Measurements from ENCODE around the gene MMP23B. TPM values are rescaled to one million over a fixed set of nuclear protein-coding genes. Genes with fewer than 3 reads are reported as not detected.

MMP23B gene
- polyA plus RNA-seq, 3 donors: 0.21 to 1.5 (median 0.24) TPM

DNA sequence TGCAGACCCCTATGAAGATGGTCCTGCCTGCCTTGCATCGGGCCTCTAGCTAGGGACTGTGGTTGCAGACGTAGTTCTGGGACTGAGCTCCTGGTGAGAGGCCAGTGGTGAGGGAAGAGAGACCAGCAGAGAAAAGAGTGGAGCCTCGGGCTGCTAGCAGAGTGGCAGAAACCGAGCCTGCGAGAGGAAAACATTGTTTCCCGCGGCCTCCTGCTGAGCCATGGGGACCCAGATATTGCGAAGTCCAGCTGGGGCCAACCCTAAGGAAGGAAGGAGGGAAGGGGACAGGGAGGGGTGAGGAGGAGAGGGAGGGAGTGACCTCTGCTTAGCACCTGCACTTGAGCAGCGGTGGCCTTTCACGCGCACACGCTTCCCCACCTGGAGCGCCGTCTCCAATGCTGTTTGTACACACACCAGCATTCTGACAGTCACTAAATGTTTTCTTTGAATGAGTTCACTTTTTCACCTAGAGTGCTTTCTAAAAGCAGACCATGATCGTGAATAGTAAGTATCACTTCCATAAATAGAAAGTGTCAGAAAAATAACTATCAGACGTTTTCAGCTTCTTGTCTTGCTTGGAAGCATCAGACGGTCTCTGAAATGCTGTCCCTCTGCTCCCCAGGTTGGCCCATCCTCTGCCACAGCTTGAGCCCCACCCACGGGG, 29.5 kb upstream of the MMP23B start:
- Histone ChIP-seq H3K4me3 (replicated peaks in 1 of 3; ENCODE audit: low read depth in 2 of 3, low read length in 3 of 3) (peak overlapping the region in 1 of 3 experiments; percentile 10), H3K9ac (ENCODE audit: insufficient read depth, low read length, poor library complexity, severe bottlenecking) (no peak overlapping the region), H3K4me1 (ENCODE audit: control insufficient read depth in 1 of 2, insufficient read depth in 2 of 2, low read length in 2 of 2) (peaks cover 43 to 68% of the 10 kb centered on the region in 2 donors), H3K27ac (ENCODE audit: low read depth in 1 of 2, low read length in 2 of 2) (no peak overlapping the region), H3K36me3 (replicated peaks in 1 of 2; ENCODE audit: control insufficient read depth in 1 of 2, insufficient read depth in 2 of 2, low read length in 2 of 2) (no peaks in the 10 kb centered on the region), H3K79me2 (ENCODE audit: insufficient read depth, low read length) (no peaks in the 10 kb centered on the region), H3K4me2 (replicated peaks; ENCODE audit: extremely low read depth, low read length, poor library complexity, severe bottlenecking) (peak overlapping the region; percentile 14), H3K9me3 (replicated peaks in 1 of 2; ENCODE audit: control insufficient read depth in 1 of 2, insufficient read depth in 1 of 2, low read length in 2 of 2) (no peaks in the 10 kb centered on the region), H3K27me3 (ENCODE audit: control insufficient read depth in 2 of 2, insufficient read depth in 2 of 2, low read length in 2 of 2) (peaks cover 0 to 12% of the 10 kb centered on the region in 2 donors), H4K20me1 (ENCODE audit: insufficient read depth, low read length) (no peaks in the 10 kb centered on the region), H2AFZ (ENCODE audit: insufficient read depth, low read depth, low read length, poor library complexity, severe bottlenecking) (no peak overlapping the region)
- Mint-ChIP-seq H3K9me3 (peaks cover 0 to 2% (median 0%) of the 10 kb centered on the region in 7 donors), H3K4me3 (no peak overlapping the region), H3K4me1 (peaks cover 43% of the 10 kb centered on the region), H3K27me3 (ENCODE audit: low read depth in 3 of 3) (peaks cover 9 to 17% (median 11%) of the 10 kb centered on the region in 3 donors), H3K27ac (peak overlapping the region in 5 of 7 donors; percentile 21 to 75 (median 63)), H3K36me3 (no peaks in the 10 kb centered on the region)
- 45% methylated on average over 15 of the region's 18 CpGs for WGBS (ENCODE audit: insufficient coverage)
- intact Hi-C loops (cut with micrococcal nuclease): no loop called here
- DNase-seq: no peak
- TF ChIP-seq, protein P1, sequence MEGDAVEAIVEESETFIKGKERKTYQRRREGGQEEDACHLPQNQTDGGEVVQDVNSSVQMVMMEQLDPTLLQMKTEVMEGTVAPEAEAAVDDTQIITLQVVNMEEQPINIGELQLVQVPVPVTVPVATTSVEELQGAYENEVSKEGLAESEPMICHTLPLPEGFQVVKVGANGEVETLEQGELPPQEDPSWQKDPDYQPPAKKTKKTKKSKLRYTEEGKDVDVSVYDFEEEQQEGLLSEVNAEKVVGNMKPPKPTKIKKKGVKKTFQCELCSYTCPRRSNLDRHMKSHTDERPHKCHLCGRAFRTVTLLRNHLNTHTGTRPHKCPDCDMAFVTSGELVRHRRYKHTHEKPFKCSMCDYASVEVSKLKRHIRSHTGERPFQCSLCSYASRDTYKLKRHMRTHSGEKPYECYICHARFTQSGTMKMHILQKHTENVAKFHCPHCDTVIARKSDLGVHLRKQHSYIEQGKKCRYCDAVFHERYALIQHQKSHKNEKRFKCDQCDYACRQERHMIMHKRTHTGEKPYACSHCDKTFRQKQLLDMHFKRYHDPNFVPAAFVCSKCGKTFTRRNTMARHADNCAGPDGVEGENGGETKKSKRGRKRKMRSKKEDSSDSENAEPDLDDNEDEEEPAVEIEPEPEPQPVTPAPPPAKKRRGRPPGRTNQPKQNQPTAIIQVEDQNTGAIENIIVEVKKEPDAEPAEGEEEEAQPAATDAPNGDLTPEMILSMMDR (IDR thresholded peaks at IDR 0.05): no peak

DNA sequence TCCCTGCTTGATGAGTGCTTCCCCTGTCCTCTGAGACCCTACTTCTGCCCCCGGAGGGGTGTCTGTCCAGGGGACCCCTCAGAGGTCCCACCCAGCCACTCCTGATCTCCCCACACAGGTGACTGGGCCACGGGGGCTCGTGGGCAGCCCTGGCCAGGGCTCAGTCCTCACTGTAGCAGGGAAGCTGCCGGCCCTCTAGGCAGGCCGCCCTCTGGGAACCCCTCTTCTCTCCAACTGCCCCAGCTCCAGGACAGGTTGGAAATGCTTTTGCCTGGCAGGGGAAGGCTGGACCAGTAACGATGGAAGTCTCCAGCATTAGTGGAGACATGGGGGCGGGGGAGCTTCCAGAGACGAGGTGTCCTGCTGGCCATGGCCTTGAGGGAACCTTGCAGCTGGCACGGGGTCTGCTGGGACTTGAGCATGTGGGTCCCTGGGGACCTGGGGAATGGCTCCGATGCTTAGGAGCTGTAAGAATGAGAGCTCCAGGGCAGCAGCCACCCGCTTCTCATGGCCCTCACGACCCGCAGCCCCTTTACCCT, 28.9 kb upstream of the MMP23B start:
- Histone ChIP-seq H3K36me3 (replicated peaks in 1 of 2; ENCODE audit: control insufficient read depth in 1 of 2, insufficient read depth in 2 of 2, low read length in 2 of 2) (no peaks in the 10 kb centered on the region), H3K4me2 (replicated peaks; ENCODE audit: extremely low read depth, low read length, poor library complexity, severe bottlenecking) (no peak overlapping the region), H2AFZ (ENCODE audit: insufficient read depth, low read depth, low read length, poor library complexity, severe bottlenecking) (no peak overlapping the region), H3K9me3 (replicated peaks in 1 of 2; ENCODE audit: control insufficient read depth in 1 of 2, insufficient read depth in 1 of 2, low read length in 2 of 2) (no peaks in the 10 kb centered on the region), H3K9ac (ENCODE audit: insufficient read depth, low read length, poor library complexity, severe bottlenecking) (no peak overlapping the region), H4K20me1 (ENCODE audit: insufficient read depth, low read length) (no peaks in the 10 kb centered on the region), H3K4me3 (replicated peaks in 1 of 3; ENCODE audit: low read depth in 2 of 3, low read length in 3 of 3) (no peak overlapping the region), H3K4me1 (ENCODE audit: control insufficient read depth in 1 of 2, insufficient read depth in 2 of 2, low read length in 2 of 2) (peaks cover 42 to 65% of the 10 kb centered on the region in 2 donors), H3K79me2 (ENCODE audit: insufficient read depth, low read length) (no peaks in the 10 kb centered on the region), H3K27me3 (ENCODE audit: control insufficient read depth in 2 of 2, insufficient read depth in 2 of 2, low read length in 2 of 2) (peaks cover 0 to 12% of the 10 kb centered on the region in 2 donors), H3K27ac (ENCODE audit: low read depth in 1 of 2, low read length in 2 of 2) (no peak overlapping the region)
- intact Hi-C loops (cut with micrococcal nuclease): no loop called here
- DNase-seq: peak in 1 of 3 donors; percentile 4
- TF ChIP-seq, protein P1 (IDR thresholded peaks at IDR 0.05): no peak
- Mint-ChIP-seq H3K36me3 (no peaks in the 10 kb centered on the region), H3K9me3 (peaks cover 0 to 2% (median 0%) of the 10 kb centered on the region in 7 donors), H3K4me3 (no peak overlapping the region), H3K27me3 (ENCODE audit: low read depth in 3 of 3) (peaks cover 10 to 13% (median 11%) of the 10 kb centered on the region in 3 donors), H3K4me1 (peaks cover 41% of the 10 kb centered on the region), H3K27ac (peak overlapping the region in 2 of 7 donors; percentile 21 to 75)
- 94% methylated on average over 10 of the region's 13 CpGs for WGBS (ENCODE audit: insufficient coverage)

All from CD14-positive monocyte (primary cell).